ENCODE results near the gene TNIP1.

TNIP1 gene

DNA sequence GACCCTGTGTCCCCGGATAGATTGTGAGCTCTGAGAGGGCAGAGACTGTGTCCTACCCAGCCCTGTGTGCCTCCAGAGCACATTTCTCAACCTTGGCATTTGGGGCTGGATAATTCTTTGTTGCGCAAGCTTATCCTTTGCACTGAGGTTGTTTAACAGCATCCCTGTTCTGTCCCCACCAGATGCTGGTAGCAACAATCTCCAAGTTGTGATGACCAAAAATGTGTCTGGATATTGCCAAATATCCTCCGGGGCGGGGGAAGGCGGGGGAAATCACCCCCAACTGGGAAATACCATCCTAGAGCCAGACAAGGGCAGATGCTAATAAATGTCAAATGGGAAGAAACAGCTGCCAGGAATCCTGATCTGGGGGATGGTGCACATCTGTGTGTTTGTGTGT is 24.0 kb upstream of the TNIP1 start:
- no peak for DNase-seq

DNA sequence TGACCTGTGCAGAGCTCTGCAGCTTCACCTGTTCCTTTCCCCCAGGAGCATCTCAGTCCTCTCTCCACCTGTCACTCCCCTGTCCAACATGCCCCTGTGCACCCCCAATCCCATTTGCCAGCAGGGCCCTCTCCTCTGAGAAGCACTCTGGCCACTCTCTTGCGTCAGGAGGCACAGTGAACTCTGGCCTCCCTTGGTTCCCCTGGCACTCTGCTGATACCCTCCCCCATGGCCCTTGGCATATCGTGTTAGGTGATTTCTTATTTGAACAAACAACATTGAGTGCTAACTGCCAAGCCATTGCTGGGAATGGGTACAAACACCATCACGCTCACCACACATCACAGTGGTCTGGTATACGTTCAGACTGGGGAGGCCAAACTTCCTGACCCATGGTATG is 20.9 kb upstream of the TNIP1 start:
- no peak for DNase-seq

DNA sequence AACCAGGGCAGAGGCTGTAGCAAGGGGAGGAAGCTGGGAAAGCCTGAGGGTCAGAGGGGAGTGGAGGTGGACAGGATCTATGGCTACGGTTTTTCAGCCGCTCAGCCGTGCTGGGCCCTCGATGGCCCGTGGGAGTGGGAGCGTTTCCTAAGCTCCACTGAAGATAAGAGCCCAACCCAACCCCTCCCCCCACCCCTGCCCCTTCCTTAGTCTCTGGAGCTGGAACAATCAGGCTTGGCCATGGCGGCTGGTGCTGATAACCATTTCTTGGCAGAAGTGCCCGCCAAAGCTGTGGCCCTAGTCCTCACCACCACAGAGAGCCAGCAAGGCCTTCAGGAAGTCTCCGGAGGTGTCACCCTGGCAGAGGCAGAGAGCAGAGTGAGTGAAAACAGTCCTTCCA is 20.3 kb upstream of the TNIP1 start:
- DNase-seq, result no peak

DNA sequence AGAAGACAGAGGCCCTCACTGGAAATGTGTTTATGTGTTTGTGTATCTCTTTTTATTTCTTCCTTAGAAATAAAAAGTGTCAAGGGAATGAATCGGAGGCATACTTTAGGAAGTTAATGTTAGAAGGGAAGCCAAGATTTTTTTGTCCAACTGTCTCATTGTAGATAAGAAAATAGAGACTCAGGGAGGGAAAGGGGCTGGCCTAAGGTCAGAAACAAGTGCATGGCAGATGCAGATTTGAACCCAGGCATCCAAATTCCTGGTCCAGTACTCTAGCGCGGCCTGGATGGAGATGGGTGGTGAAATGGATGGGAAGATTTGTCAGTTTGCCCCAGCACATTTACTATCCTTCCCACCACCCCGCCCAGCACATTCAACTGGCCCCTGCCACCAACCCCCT is 19.8 kb upstream of the TNIP1 start:
- no peak for DNase-seq

DNA sequence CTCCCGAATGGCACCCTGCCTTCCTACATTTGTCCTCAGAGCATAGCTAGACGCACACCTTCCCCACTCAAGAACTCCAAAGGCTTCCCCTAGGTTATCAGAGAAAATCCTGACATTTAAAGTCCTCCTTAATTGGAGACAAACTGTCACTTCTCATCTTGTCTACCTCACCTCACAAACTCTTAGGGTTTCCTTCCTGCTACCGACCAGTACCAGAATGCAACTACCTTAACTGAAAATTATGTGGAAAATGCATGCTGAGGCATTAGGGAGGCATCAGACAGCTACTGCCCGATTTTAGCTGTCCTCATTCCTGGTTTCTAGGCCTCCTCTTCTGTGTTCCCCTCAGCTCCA is 17.9 kb upstream of the TNIP1 start:
- DNase-seq, result no peak

DNA sequence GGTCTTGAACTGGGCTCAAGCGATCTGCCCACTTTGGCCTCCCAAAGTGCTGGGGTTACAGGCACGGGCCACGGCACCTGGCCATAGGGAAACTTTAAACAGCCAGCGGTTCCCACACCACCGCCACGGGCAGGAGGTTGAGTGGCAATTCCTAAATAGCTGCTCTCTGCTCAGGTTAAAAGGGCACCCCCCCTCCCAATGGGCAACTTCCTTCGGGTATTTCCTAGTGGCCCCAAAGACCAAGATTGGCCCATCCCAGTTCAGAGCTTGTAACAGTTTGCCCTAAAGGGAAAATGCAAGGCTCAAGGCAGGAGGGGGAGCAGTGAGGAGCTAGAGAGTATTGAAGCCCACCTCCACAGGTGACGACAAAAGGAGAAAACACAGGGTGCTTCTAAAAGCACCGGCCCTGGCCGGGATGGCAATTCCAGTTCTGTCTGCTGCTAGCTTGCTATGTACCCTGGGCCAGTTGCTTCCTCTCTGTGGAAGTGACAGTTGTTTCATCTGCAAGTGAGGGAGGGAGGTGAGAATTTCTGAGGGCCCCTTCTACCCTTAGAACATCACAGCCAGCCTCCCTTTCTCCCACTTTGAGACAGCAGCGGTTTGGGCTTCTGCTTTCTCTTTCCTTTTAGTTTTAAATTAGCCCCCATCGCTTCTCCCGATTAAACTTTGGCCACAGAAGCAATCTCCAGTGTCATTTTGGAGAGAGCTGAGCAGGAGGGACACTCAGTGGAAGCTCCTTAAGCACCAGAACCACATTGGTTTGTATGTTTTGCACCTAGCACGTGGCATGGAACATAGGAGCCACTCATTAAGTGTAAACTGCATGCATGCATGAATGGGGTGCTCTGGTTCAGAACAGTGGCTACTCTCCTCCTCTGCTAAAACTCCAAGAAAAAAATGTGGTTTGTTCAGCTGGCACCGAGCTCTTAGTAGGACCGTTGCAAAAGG is 17.3 kb upstream of the TNIP1 start:
- no peak for DNase-seq

DNA sequence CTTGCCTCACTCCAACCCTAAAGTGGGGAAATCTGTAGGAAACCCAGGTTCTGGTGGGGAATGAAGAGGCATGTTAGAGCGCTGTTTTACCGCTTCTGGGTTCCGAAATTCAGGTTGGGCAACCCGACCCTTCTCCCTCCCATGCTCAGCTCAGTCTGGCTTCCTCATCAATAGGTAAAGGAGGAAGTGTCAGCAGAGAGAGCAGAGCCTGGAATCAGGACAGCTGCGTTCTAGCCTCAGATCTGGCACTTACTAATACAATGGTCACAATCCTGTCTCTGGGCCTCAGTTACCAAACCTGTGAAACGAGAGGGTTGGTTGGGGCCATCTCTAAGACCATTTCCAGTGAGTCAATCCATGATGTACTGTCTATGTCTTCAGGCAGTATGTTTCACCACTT is 16.2 kb upstream of the TNIP1 start:
- DNase-seq, result no peak

DNA sequence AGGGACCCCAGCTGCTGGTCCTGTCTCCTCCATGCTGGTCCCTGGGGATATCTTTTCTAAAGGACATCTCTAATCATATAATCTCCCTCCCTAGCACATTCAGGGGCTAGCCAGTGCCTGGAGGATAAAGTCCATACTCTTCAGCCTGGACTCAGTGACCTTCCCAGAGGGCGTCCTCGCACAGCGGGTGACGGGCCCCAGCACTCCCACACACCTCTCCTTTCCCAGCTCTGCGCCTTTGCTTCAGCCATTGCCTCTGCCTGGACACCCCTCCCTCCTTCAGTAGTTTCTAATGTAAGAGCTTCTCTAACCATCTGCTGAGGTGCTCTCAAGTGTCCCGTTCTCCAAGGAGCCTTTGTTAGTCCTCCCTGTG is 15.2 kb upstream of the TNIP1 start:
- DNase-seq, result no peak

DNA sequence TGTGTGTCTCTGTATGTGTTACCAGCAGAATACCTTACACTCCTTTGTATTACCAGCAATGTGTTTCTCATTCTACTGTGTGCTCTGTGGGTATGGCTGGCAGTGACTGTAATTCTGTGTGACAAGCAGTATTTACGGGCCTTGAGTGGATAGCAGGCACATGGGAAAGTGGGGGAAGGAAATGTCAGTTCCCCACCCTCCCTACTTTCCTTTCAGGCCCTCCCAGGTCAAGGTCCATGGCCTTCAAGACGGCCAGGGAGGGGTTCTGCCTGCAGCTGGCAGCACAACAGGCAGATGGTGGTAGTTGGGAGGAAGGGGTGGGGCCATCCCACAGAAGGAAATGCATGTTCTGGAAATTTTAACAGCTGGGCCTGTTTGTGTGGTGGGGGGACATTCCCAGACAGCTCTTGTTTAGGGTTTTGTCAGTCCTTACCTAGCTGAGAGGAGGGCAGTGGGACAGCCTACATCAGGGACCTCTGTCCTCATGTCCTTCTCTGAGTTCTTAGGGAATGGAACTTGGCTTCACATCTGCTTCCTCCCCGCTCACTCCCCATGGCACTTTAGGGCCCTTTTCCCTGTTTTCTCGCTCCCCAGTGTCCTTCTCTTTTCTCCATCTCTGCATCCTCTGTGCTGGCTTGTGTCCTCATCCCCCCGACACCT is 14.6 kb upstream of the TNIP1 start:
- DNase-seq, result no peak

DNA sequence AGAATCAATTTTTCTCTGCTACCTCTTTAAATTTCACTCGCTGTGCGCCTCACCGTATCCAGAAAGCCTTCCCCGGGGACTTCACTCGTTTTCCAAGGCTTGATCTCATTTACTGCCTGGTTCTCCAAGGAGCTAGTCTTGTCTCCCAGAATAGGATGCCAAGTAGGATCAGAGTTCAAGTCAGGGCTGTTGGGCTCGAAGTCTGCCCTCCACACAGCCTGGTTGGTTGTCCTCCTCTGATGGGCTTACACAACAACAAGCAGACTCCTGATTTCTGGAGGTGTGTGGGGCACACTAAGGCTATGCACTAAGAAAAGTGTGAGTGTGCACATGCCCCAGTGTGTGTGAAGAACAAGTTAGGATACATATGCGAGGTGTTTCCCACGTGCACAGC is 14.0 kb upstream of the TNIP1 start:
- no peak for DNase-seq

DNA sequence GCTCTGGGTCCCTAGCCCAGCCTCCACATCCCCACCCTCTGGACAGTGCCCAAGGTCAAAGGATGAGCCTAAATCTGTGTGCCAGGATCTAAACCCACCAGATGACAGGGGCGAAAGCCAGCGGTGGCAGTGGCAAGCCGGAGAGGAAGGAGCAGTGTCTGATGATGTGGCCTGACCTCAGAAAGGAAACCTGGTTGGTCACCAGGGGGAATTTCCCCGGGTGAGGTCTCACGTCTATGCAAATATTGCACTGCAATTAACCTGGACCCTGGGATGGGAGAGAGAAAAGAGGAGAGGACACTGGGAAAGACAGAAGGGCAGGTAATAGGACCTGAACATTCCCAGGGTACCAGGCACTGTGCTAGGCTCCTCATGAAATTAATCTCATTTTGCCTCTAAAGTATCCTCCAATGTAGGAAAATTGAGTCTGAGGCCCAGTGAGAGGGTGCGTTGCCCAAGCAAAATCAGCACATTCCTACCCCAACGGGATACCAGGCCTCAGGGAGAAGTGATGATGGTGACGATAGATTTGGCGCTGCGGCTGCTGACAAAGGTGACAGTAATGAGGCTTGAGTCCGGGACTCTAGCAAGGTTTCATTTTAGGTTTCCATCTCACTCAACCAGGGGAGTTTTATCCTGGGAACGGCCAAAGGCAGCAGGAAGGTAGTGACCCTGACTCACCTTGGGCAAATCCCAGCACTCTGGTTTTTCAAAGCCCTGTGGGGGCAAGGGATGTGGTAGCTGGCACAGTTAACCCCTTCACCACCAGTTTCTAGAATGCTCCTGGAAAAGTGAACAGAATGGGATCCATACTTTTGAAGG is 13.4 kb upstream of the TNIP1 start:
- DNase-seq, result no peak

DNA sequence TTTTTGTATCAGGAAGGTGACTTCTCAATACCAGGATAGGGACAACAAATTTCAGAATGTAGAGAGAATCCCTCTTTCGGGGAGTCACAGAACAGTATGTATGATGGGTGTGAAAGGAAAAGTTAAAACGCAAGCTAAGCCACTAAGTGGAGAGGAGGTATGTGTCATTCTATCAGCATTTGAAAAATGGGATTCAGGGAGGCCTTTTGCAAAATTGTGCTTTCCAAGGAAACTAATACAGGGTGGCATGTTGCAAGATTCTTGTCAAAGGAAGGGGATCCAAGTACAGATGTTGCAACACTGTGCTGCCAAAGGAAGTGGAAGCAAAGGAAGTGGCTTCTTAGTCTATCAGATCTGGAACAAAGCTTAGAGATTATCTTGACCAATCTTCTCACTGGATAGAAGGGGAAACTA is 12.6 kb upstream of the TNIP1 start:
- DNase-seq, result no peak

DNA sequence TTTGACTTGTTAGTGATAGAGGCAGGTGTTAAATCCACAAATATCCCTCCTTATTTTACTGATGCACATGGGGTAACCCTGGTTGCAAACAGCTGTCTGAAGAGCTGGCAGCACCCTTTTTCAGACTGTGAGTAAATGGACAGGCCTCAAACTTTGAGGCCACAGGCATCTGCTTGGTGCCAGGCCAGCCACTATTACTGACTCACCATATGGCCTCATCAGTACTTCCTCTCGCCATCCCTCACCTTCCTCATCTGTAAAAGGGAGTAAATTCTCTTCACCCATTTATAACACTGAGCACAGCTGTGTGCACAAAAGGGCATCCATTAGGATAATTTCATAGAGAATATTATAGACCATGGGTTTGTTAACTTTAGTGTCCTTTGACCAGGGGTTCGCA is 11.9 kb upstream of the TNIP1 start:
- DNase-seq, result no peak

DNA sequence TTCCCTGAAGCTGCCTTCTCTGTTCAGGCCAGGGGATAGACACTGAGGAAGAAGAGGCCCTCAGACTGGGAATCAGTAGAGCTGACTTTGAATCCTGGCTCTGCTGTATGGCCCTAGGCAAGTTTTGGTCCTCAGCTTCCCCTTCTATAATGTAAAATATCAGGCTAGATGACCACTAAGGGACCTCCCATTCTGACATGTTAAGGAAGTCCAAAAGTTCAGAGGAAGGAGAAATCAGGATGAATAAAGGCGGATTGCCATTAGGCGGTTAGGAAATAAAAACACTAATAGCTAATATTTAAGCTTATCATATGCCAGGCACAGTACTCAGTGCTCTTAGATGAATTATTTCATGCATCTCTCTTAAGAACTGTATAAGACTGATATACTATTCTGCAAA is 8.9 kb upstream of the TNIP1 start:
- no peak for DNase-seq

DNA sequence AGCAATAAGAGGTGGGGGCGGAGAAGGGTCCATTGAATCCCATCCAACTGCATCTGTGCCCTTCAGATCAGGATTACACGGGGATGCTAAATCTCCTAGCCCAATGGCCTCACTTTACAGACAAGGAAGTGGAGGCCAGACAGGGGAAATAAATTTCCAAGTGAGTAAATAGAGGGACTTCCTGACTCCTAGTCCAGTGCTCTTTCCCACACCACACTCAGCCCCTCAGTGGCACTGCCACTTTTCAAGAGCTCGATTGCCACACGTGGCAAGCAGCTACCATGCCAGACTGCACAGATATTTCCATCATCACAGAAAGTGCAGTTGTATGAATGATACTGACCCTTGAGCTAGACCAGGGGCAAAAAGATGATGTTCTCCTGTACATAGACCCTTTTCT is 8.2 kb upstream of the TNIP1 start:
- no peak for DNase-seq

DNA sequence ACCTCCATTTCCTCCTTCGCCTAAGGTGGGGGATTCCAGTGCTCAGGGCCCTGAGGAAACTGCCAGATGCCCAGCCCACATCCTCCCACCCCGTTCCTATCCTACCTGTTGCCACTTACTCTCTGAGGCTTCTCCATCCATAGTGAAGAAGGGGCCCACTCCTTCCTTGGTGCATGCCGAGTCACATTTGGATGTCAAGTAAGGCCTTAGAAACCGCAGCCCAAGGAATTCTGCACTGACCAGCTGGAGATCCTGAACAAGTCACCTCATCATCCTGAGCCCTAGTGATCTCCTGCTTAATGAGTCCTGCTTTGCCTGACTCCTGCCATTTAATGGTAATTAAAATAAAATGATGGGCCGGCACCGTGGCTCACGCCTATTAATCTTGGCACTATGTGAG is 6.7 kb upstream of the TNIP1 start:
- DNase-seq, result no peak

DNA sequence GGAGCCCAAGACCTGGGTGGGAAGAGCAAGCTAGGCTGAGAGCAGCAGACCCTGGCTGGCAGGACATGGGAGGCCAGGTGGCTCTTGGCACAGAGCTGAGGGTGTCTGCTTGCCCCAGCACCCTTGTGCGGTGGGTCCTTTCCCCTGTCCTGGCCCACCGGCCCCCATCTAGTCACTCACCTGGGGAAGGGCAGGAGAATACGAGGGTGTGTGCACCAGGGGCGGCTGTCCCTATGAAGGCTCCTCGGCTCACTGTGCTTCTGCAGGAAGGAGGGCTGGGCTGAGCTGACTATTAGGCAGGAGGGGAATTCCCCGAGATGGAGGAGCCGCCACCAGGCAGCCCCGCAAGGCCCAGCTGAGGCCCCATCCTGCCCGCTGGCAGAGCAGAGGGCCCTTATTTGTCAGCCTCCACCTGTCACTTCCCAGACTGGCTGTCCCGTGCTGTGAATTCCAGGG is 6.1 kb upstream of the TNIP1 start:
- no peak for DNase-seq

DNA sequence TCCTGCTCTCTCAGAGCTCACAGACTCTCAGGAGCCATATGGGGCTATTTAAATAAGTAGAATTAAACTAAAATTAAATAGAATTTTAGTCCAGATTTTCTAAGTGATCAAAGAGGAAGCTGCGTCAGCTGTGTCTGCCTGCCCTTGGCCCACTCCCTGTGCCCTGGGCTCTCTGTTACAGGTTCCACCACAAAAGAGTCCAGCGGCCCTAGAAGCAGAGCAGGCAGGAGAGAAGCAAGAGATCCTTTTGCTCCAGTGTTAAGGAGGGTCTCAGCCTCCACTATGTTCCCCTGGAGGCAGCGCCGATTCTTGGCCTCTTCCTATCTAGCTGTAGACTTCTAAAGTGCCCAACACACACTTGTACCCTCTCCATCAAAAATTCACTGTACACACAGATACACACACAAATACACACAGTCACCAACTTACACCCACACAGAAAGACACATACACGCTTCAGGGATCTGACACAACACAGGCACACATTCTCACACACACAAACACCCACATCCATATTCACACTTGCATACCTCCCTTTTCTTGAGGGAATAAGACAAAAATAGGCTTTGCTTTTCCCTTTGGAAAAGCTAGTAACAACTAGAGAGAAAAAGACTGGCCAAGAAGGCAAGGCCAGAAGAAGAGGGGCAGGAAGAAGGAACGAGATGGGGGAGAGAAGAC is 5.5 kb upstream of the TNIP1 start:
- DNase-seq, result no peak

DNA sequence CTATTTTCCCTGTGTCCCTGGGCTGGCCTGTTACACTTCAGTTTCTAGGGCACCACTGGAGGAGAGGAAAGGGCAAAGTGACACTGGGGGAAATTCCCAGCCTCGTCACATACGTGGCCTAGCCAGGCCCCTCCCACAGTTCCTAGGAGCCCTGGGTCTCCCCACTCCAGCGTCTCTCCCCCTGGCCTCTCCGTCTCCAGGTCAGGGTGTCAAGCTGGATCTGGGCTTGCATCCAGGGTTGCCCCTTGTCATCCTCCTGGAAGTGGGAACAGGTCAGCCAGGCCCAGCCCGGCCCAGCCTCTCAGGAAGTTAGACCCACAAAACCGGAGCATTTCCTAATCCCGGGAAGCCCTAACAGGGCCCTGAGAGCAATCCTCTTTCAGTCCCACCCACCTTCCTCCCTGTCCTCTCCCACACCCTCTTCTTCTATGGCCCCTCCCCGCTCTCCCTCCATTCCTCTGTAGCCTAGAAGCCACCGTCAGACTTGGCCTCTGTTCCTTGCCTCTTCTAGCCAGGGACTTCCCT is 4.7 kb upstream of the TNIP1 start:
- DNase-seq, result no peak

DNA sequence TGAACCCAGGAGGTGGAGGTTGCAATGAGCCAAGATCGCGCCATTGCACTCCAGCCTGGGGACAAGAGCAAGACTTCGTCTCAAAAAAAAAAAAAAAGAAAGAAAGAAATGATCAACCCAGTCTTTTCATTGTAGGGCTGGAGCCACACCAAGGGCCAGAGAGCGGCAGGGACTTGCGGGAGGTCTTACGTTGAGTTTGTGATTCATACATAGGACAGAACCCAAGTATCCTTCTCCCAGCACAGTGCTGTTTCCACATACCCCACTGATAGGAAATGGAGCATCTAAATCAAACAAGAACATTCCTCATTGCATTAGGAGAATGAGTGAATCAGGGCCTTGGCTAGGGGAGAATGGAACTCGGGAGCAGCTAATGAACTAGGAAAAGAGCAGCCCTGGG is 3.5 kb upstream of the TNIP1 start:
- no peak for DNase-seq

DNA sequence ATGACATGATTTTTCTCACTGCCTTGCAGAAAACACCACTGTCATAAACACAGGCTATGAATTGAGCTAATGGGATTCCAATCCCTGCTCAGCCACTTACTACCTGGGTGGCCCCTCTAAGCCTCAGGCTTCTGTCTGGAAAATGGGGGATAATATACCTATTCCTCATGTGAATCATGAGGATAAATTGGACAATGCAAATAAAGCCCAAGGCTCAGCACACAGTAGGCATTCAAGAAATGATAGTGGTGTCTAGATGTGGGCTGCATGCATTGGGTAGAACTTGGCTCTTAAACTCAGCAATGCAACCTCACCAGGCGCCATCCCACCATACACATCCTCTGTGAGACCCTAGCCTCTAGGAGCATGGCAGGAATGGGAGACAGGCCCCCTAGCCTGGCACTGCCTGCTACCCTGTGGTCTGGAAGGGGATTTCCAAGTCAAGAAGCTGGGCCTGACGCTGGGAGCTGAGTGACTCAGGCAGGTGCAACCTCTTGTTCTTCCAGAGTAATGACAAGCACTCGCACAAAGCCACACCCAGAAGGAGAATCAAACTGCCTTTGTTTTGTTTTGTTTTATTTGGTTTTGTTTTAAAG is 2.3 kb upstream of the TNIP1 start:
- no peak for DNase-seq

DNA sequence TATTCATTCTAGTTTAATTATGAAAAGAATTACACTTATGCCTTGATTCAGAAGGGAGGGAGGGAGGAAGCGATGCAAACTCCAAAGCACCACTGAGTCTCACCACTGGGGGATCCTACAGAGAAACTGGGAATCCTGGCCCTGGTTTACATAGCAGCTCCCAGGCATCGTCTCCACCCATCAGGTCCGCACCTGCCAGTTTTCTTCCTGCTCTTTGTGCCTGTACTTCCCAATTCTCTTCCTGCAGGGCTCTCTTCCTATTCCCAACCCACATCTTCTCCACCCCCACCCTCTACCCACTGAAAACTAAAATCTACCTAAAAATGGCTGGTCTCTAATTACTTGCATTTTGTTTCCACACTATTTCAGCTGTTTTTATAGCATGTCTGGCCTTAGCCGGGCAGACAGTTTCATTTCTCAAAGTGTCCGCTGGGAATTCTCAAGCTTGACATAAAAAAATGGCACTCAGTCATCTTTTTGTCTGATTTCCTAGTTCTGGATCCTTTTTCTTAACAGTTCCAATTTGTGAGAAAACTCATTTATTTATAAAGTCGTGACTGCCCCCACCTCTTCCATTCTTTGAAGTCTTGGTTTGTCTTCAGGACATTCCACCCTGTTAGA is 1.6 kb upstream of the TNIP1 start:
- DNase-seq, result no peak
